CD14-positive monocyte (primary cell): ENCODE data around the gene EIF5A2. TPM values are rescaled to one million over a fixed set of nuclear protein-coding genes. Genes with fewer than 3 reads are reported as not detected.
A peak's percentile ranks its signal among the peaks of the same experiment; 100 is the strongest.

Source experiments
- DNase-seq, 3 donors: peaks; one replicate each; pipeline ENCODE4 v3.0.0-alpha.2; 2011 to 2022
- H2AFZ ChIP-seq: 2 replicates; pipeline ENCODE4 v1.6.0; 2012; ENCODE audit warnings: mild to moderate bottlenecking, low read depth, low read length, inconsistent platforms; ENCODE audit not compliant: insufficient read depth, poor library complexity, severe bottlenecking
- H3K27ac ChIP-seq, 2 donors: 1 replicate in 1 of 2; 2 replicates in 1 of 2; pipeline ENCODE4 v1.5.1; 2012 to 2013; ENCODE audit warnings: low read length in 2 of 2, control low read depth in 1 of 2, inconsistent platforms in 1 of 2, low read depth in 1 of 2, mild to moderate bottlenecking in 1 of 2
- H3K27me3 ChIP-seq, 2 donors: one replicate each; pipeline versions ENCODE4 v1.6.0 to v1.6.1; 2011 to 2013; ENCODE audit warnings: low read length in 2 of 2; ENCODE audit not compliant: control insufficient read depth in 2 of 2, insufficient read depth in 2 of 2
- H3K36me3 ChIP-seq, 2 donors: replicated peaks in 1 of 2; 1 replicate in 1 of 2; 2 replicates in 1 of 2; pipeline versions ENCODE4 v1.5.1 to v1.6.1; 2012 to 2013; ENCODE audit warnings: low read length in 2 of 2, control low read depth in 1 of 2, inconsistent platforms in 1 of 2, mild to moderate bottlenecking in 1 of 2; ENCODE audit not compliant: insufficient read depth in 2 of 2, control insufficient read depth in 1 of 2
- H3K4me1 ChIP-seq, 2 donors: 1 replicate in 1 of 2; 2 replicates in 1 of 2; pipeline versions ENCODE4 v1.5.1 to v1.6.1; 2012 to 2013; ENCODE audit warnings: low read length in 2 of 2, control low read depth in 1 of 2, inconsistent platforms in 1 of 2, mild to moderate bottlenecking in 1 of 2, moderate library complexity in 1 of 2; ENCODE audit not compliant: insufficient read depth in 2 of 2, control insufficient read depth in 1 of 2
- H3K4me2 ChIP-seq: replicated peaks from 2 replicates; pipeline ENCODE3; 2012; ENCODE audit warnings: low read length, moderate library complexity, mild to moderate bottlenecking; ENCODE audit not compliant: poor library complexity, severe bottlenecking; ENCODE audit errors: extremely low read depth
- H3K4me3 ChIP-seq, 3 experiments: fragments of 200-600 bp in 1 of 3; sonication (generic) in 1 of 3; replicated peaks in 1 of 3; 1 replicate in 2 of 3; 2 replicates in 1 of 3; pipeline ENCODE4 v1.5.1; 2011 to 2013; ENCODE audit warnings: low read length in 3 of 3, mild to moderate bottlenecking in 3 of 3, control low read depth in 2 of 3, low read depth in 2 of 3, inconsistent platforms in 1 of 3, moderate library complexity in 1 of 3
- H3K79me2 ChIP-seq: 2 replicates; pipeline ENCODE4 v1.6.0; 2012; ENCODE audit warnings: mild to moderate bottlenecking, control low read depth, inconsistent platforms, low read length, moderate library complexity; ENCODE audit not compliant: insufficient read depth
- H3K9ac ChIP-seq: 2 replicates; pipeline ENCODE4 v1.6.0; 2017; ENCODE audit warnings: low read length, mild to moderate bottlenecking; ENCODE audit not compliant: insufficient read depth, poor library complexity, severe bottlenecking
- H3K9me3 ChIP-seq, 2 donors: replicated peaks in 1 of 2; 1 replicate in 1 of 2; 2 replicates in 1 of 2; pipeline versions ENCODE4 v1.5.1 to v1.6.1; 2012 to 2013; ENCODE audit warnings: low read length in 2 of 2, control low read depth in 1 of 2; ENCODE audit not compliant: control insufficient read depth in 1 of 2, insufficient read depth in 1 of 2
- H4K20me1 ChIP-seq: 2 replicates; pipeline ENCODE4 v1.6.0; 2012; ENCODE audit warnings: mild to moderate bottlenecking, low read length, control low read depth, moderate library complexity; ENCODE audit not compliant: insufficient read depth
- H3K27ac Mint-ChIP-seq, 7 donors: one replicate each; pipeline ENCODE4 v1.8.0; 2020; ENCODE audit warnings: mild to moderate bottlenecking in 7 of 7, mixed read lengths in 7 of 7, moderate library complexity in 6 of 7, inconsistent platforms in 2 of 7
- H3K27me3 Mint-ChIP-seq, 3 donors: one replicate each; pipeline ENCODE4 v1.8.0; 2021 to 2022; ENCODE audit warnings: low read depth in 3 of 3, mild to moderate bottlenecking in 3 of 3, mixed read lengths in 3 of 3, moderate library complexity in 3 of 3, inconsistent platforms in 1 of 3
- H3K36me3 Mint-ChIP-seq, 2 donors: one replicate each; pipeline ENCODE4 v1.8.0; 2020; ENCODE audit warnings: mixed read lengths in 2 of 2, inconsistent platforms in 1 of 2, mild to moderate bottlenecking in 1 of 2
- H3K4me1 Mint-ChIP-seq: one replicate; pipeline ENCODE4 v1.8.0; 2020; ENCODE audit warnings: mild to moderate bottlenecking, mixed read lengths
- H3K4me3 Mint-ChIP-seq, 2 donors: one replicate each; pipeline ENCODE4 v1.8.0; 2020; ENCODE audit warnings: mild to moderate bottlenecking in 2 of 2, mixed read lengths in 2 of 2, moderate library complexity in 1 of 2
- H3K9me3 Mint-ChIP-seq, 7 donors: one replicate each; pipeline ENCODE4 v1.8.0; 2020 to 2022; ENCODE audit warnings: mixed read lengths in 7 of 7, mild to moderate bottlenecking in 6 of 7, moderate library complexity in 6 of 7, inconsistent platforms in 2 of 7
- WGBS: methylation state at CpG from one replicate; pipeline ENCODE4 v1.1.5; 2013; ENCODE audit warnings: missing lambda C conversion rate; ENCODE audit not compliant: insufficient coverage; 5-methylcytosine and 5-hydroxymethylcytosine counted together
- intact Hi-C, 2 donors: fragments of 100-400 bp; cut with micrococcal nuclease; formaldehyde crosslinking; loops; one replicate each; pipeline versions ENCODE4 v1.15.0 to v1.15.1; 2023
- polyA plus RNA-seq, 3 donors: library from polyadenylated mRNA; depleted of rRNA in 1 of 3; unstranded in 2 of 3; stranded (reverse) in 1 of 3; fragments of 300-500 nt in 2 of 3; fragments of >200 nt in 1 of 3; fragmentation: Illumina TruSeq in 2 of 3; gene quantifications; 1 replicate in 2 of 3; 2 replicates in 1 of 3; pipeline ENCODE4 v1.2.3, GENCODE V29; 2012 to 2021
- TF ChIP-seq, protein P1 (sequence below): fragments of 200-600 bp; IDR thresholded peaks from one replicate; pipeline ENCODE4 v1.8.0; 2022; ENCODE audit warnings: antibody characterized with exemption, mild to moderate bottlenecking

EIF5A2 gene
- polyA plus RNA-seq, 3 donors = 0.49 to 5.4 (median 1.4) TPM

DNA sequence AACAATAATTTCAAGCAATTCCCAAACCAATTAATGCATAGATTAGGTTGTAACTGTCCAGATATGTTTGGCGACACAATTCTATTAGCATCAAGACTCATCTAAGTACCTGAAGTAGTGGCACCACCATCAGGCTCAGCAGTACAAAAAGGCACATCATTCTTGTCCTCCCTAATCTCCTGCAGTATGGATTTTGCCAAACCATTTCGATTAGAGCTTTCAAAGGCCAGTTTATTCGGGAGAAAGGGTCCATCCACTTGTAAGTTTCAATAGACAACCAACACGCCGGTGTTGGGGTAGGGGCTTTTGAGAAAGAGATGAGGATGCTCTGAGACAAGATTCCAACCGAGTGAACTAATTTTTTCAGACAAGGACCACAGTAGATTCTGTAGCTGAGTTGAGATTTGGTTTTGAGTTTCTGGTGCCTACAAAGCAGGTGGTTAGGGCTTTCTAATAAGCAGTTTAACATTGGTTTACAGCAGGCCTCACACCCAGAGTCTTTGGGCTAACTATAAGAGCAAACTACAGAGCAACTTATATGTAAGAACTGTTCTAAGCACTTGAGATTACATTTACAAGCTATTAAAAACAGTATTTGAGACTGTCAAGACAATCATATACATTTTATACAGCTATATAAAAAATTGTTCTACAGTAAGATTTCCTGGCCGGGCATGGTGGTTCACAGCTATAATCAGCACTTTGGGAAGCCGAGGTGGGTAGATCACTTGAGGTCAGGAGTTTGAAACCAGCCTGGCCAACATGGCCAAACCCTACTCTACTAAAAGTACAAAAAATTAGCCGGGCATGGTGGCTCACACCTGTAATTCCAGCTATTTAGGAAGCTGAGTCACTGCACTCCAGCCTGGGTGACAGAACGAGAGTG, 43.0 kb downstream of the EIF5A2 start:
- no peaks in the 10 kb centered on the region for H3K9me3 Mint-ChIP-seq
- intact Hi-C loops = no loop called here
- no peak overlapping the region for H3K9ac ChIP-seq
- H3K36me3 Mint-ChIP-seq = peaks cover 18 to 26% of the 10 kb centered on the region in 2 donors
- peaks cover 35% of the 10 kb centered on the region for H3K79me2 ChIP-seq
- H3K4me1 ChIP-seq = peaks cover 39 to 48% of the 10 kb centered on the region in 2 donors
- H3K4me2 ChIP-seq = no peak overlapping the region
- TF ChIP-seq, protein P1, sequence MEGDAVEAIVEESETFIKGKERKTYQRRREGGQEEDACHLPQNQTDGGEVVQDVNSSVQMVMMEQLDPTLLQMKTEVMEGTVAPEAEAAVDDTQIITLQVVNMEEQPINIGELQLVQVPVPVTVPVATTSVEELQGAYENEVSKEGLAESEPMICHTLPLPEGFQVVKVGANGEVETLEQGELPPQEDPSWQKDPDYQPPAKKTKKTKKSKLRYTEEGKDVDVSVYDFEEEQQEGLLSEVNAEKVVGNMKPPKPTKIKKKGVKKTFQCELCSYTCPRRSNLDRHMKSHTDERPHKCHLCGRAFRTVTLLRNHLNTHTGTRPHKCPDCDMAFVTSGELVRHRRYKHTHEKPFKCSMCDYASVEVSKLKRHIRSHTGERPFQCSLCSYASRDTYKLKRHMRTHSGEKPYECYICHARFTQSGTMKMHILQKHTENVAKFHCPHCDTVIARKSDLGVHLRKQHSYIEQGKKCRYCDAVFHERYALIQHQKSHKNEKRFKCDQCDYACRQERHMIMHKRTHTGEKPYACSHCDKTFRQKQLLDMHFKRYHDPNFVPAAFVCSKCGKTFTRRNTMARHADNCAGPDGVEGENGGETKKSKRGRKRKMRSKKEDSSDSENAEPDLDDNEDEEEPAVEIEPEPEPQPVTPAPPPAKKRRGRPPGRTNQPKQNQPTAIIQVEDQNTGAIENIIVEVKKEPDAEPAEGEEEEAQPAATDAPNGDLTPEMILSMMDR = no peak
- 80% methylated on average over 2 of the region's 10 CpGs for WGBS
- H3K27me3 Mint-ChIP-seq = no peaks in the 10 kb centered on the region
- H3K27ac Mint-ChIP-seq = peak overlapping the region in 2 of 7 donors; percentile 23 to 33
- no peaks in the 10 kb centered on the region for H3K27me3 ChIP-seq
- no peak overlapping the region for H3K4me3 ChIP-seq
- H3K4me1 Mint-ChIP-seq = peaks cover 38% of the 10 kb centered on the region
- DNase-seq = no peak
- H3K27ac ChIP-seq = no peak overlapping the region
- peaks cover 13 to 27% of the 10 kb centered on the region in 2 donors for H3K36me3 ChIP-seq
- peaks cover 25% of the 10 kb centered on the region for H4K20me1 ChIP-seq
- H3K9me3 ChIP-seq = no peaks in the 10 kb centered on the region
- H2AFZ ChIP-seq = no peak overlapping the region
- no peak overlapping the region for H3K4me3 Mint-ChIP-seq

DNA sequence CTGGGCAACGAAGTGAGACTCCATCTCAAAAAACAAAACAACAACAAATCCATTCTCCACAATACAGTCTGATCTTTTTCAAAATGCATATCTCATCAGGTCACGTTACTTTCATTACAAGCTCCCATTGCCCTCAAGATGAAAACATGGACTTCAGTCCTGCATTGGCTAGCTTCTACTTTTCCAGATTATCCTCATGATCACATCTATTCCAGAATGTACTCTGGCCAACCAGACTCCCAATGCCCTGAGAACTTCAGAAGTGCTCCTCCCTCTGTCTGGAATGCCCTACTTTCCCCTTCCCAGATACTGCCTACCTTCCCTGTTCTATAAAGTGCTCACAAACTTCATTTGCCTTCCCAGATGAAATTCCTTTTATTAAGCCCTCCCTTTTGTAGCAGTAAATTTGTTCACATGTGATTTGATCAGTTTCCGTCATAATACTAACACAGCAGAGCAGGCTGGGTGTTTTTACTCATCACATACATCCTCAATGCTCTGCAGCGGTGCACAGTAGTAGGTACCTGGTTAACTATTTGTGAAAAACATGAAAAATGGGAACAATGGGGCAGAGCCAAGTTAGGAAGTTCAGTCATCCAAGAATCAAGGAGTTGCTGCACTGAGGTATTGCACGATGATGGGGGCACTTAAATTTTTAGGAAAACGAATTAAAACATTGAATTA, 43.8 kb downstream of the EIF5A2 start:
- no peaks in the 10 kb centered on the region for H3K27me3 ChIP-seq
- Mint-ChIP-seq H3K4me3 (no peak overlapping the region), H3K4me1 (peaks cover 35% of the 10 kb centered on the region), H3K27ac (peak overlapping the region in 1 of 7 donors; percentile 5), H3K9me3 (no peaks in the 10 kb centered on the region), H3K27me3 (no peaks in the 10 kb centered on the region), H3K36me3 (peaks cover 18 to 26% of the 10 kb centered on the region in 2 donors)
- peaks cover 13 to 27% of the 10 kb centered on the region in 2 donors for H3K36me3 ChIP-seq
- no peak overlapping the region for H2AFZ ChIP-seq
- intact Hi-C loops = no loop called here
- no peak overlapping the region for H3K9ac ChIP-seq
- H3K4me2 ChIP-seq = no peak overlapping the region
- peaks cover 37 to 43% of the 10 kb centered on the region in 2 donors for H3K4me1 ChIP-seq
- no peak overlapping the region for H3K27ac ChIP-seq
- WGBS = 95% methylated on average over 2 of the region's 6 CpGs
- peaks cover 25% of the 10 kb centered on the region for H4K20me1 ChIP-seq
- no peak overlapping the region for H3K4me3 ChIP-seq
- no peaks in the 10 kb centered on the region for H3K9me3 ChIP-seq
- peaks cover 31% of the 10 kb centered on the region for H3K79me2 ChIP-seq
- DNase-seq = no peak
- TF ChIP-seq, protein P1 = no peak
